ENCODE measurements around the gene ADRM1.

GRCh38 chr20:62282103-62282502 is 20.7 kb upstream of the ADRM1 start:
- TF ChIP-seq CTCF (IDR thresholded peaks at IDR 0.05; ENCODE audit: low read depth, low read length) (no peak), EZH2phosphoT487 (IDR thresholded peaks at IDR 0.05; ENCODE audit: low read depth) (no peak)

All from OCI-LY3 (cell line).